Measurements from ENCODE around the gene GPNMB. TPM values are rescaled to one million over a fixed set of nuclear protein-coding genes. Genes with fewer than 3 reads are reported as not detected.

Gene GPNMB
- total and polyA plus RNA-seq, 2 of the 13 experiments (the other 11 are each of a cell fraction or from before 2014, with no cell fraction given): 1.1 to 1.6 TPM

GRCh38 chr7:23247603-23248335, 1.2 kb downstream of the GPNMB start (continued):
- TF ChIP-seq ZNF563 (CRISPR knock-in tag; IDR thresholded peaks at IDR 0.05) (no peak), KLF6 (CRISPR knock-in tag; IDR thresholded peaks at IDR 0.05) (no peak), RNF2 (conservative IDR thresholded peaks at IDR 0.05; ENCODE audit: low read depth) (0 out of 2 replicates have a peak, but pooled peaks have one; percentile 47), ZNF710 (CRISPR knock-in tag; IDR thresholded peaks at IDR 0.05; ENCODE audit: borderline replicate concordance) (no peak), ZMYM3 (CRISPR knock-in tag; IDR thresholded peaks at IDR 0.05) (peak; percentile 33; the same call in 1 of the 2 replicates), ZNF382 (CRISPR knock-in tag; IDR thresholded peaks at IDR 0.05; ENCODE audit: borderline replicate concordance) (no peak), IKZF5 (CRISPR knock-in tag; IDR thresholded peaks at IDR 0.05) (no peak), ZNF230 (CRISPR knock-in tag; IDR thresholded peaks at IDR 0.05) (no peak), SRSF4 (IDR thresholded peaks at IDR 0.05; ENCODE audit: low read depth, low read length, poor library complexity, severe bottlenecking) (no peak), GRHL1 (CRISPR knock-in tag; conservative IDR thresholded peaks at IDR 0.05) (no peak), ZNF790 (CRISPR knock-in tag; IDR thresholded peaks at IDR 0.05; ENCODE audit: borderline replicate concordance) (no peak), MAFF (IDR thresholded peaks at IDR 0.05; ENCODE audit: low read depth, low read length) (no peak), CHD4 (IDR thresholded peaks at IDR 0.05; ENCODE audit: borderline replicate concordance, low read length) (no peak), HOXA3 (CRISPR knock-in tag; IDR thresholded peaks at IDR 0.05) (0 out of 2 replicates have a peak, but pooled peaks have one; percentile 20), CREB3 (CRISPR knock-in tag; IDR thresholded peaks at IDR 0.05) (no peak), ZNF687 (CRISPR knock-in tag; IDR thresholded peaks at IDR 0.05) (peak; percentile 49), SAFB2 (CRISPR knock-in tag; IDR thresholded peaks at IDR 0.05; ENCODE audit: borderline replicate concordance, low read depth) (no peak), MTF2 (CRISPR knock-in tag; IDR thresholded peaks at IDR 0.05; ENCODE audit: borderline replicate concordance) (peak; percentile 43; the same call in 1 of the 2 replicates)

Data from HepG2 (cell line).